ENCODE results near the gene EHBP1.
"Not testable (repeated sequence)": the region's sequence is repeated elsewhere in the genome, so short reads cannot be mapped to it uniquely, and the experiment has no call there.

Gene EHBP1

GRCh38 chr2:63012541-63012940 lies 307.0 kb downstream of the EHBP1 start:
- Histone ChIP-seq H3K9me3 (ENCODE audit: control insufficient read depth, insufficient read depth, low read length) (no peaks in the 10 kb centered on the region), H4K20me1 (ENCODE audit: control insufficient read depth, insufficient read depth, low read depth, low read length) (no peaks in the 10 kb centered on the region), H3K79me2 (ENCODE audit: control insufficient read depth, low read length) (no peaks in the 10 kb centered on the region), H3K9me2 (replicated peaks; ENCODE audit: control insufficient read depth, low read length) (no peaks in the 10 kb centered on the region), H3K4me3 (ENCODE audit: low read length) (no peak overlapping the region), H3K4me1 (ENCODE audit: control insufficient read depth, low read length) (no peaks in the 10 kb centered on the region), H3K36me3 (ENCODE audit: control insufficient read depth, low read length) (no peaks in the 10 kb centered on the region), H3K4me2 (ENCODE audit: low read length) (no peak overlapping the region), H3K27ac (ENCODE audit: low read depth, low read length) (no peak overlapping the region), H3F3A (ENCODE audit: control insufficient read depth, insufficient read depth) (no peaks in the 10 kb centered on the region), H3K27me3 (ENCODE audit: control insufficient read depth, low read length) (no peaks in the 10 kb centered on the region)
- no peak for TF ChIP-seq EZH2phosphoT487 (IDR thresholded peaks at IDR 0.05; ENCODE audit: borderline replicate concordance, low read length)

DNA sequence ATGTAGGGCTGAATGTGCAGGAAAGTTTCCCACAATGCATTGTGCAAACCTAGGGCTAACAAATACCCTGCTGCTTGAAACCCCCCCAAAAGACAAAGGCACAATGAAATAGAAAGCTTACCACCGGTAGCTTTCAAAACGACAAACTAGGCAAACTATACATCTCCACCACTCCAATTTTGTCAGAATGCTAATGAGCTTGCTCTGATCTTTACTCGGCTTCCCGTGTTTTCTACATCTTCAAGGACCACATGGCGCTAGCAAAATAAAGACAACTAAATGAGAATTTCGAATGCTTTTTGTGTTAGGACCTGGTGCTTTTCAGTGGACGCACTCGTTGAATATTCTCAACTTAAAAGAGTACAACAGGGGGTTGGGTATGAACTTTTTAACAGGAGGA lies 307.9 kb downstream of the EHBP1 start:
- H3K79me2 ChIP-seq (ENCODE audit: control insufficient read depth, low read length) = no peaks in the 10 kb centered on the region
- no peak overlapping the region for H3K4me2 ChIP-seq (ENCODE audit: low read length)
- no peak overlapping the region for H3K27ac ChIP-seq (ENCODE audit: low read depth, low read length)
- H3K36me3 ChIP-seq (ENCODE audit: control insufficient read depth, low read length) = no peaks in the 10 kb centered on the region
- H3K27me3 ChIP-seq (ENCODE audit: control insufficient read depth, low read length) = no peaks in the 10 kb centered on the region
- H3K9me2 ChIP-seq (replicated peaks; ENCODE audit: control insufficient read depth, low read length) = no peaks in the 10 kb centered on the region
- H3F3A ChIP-seq (ENCODE audit: control insufficient read depth, insufficient read depth) = no peaks in the 10 kb centered on the region
- H3K9me3 ChIP-seq (ENCODE audit: control insufficient read depth, insufficient read depth, low read length) = no peaks in the 10 kb centered on the region
- H3K4me1 ChIP-seq (ENCODE audit: control insufficient read depth, low read length) = no peaks in the 10 kb centered on the region
- no peaks in the 10 kb centered on the region for H4K20me1 ChIP-seq (ENCODE audit: control insufficient read depth, insufficient read depth, low read depth, low read length)
- TF ChIP-seq CTCF (IDR thresholded peaks at IDR 0.05; ENCODE audit: low read depth, low read length, poor library complexity, severe bottlenecking) (no peak), EZH2phosphoT487 (IDR thresholded peaks at IDR 0.05; ENCODE audit: borderline replicate concordance, low read length) (no peak)
- no peak overlapping the region for H3K4me3 ChIP-seq (ENCODE audit: low read length)

DNA sequence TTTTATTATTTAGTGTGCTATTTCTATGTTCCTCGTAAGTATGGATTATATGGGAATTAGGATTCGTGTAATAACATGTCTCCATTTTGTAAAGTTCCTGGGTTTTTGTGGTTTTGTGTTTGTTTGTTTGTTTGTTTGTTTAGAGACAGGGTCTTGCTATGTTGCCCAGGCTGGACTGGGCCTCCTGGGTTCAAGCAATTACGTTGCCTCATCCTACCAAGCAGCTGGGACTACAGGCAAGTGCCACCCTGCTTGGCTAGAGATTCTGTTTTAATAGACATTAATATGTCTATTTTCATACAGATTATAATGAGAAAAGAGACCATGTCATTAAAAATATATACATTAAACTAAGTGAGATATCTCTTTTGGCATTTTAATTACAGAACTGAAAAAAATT lies 309.9 kb downstream of the EHBP1 start:
- Histone ChIP-seq H3K79me2 (ENCODE audit: control insufficient read depth, low read length) (no peaks in the 10 kb centered on the region), H4K20me1 (ENCODE audit: control insufficient read depth, insufficient read depth, low read depth, low read length) (no peaks in the 10 kb centered on the region), H3K9me2 (replicated peaks; ENCODE audit: control insufficient read depth, low read length) (no peaks in the 10 kb centered on the region), H3K36me3 (ENCODE audit: control insufficient read depth, low read length) (no peaks in the 10 kb centered on the region), H3K27ac (ENCODE audit: low read depth, low read length) (no peak overlapping the region), H3K9me3 (ENCODE audit: control insufficient read depth, insufficient read depth, low read length) (no peaks in the 10 kb centered on the region), H3K4me1 (ENCODE audit: control insufficient read depth, low read length) (no peaks in the 10 kb centered on the region), H3K4me2 (ENCODE audit: low read length) (no peak overlapping the region), H3F3A (ENCODE audit: control insufficient read depth, insufficient read depth) (no peaks in the 10 kb centered on the region), H3K4me3 (ENCODE audit: low read length) (no peak overlapping the region), H3K27me3 (ENCODE audit: control insufficient read depth, low read length) (no peaks in the 10 kb centered on the region)
- TF ChIP-seq EZH2phosphoT487 (IDR thresholded peaks at IDR 0.05; ENCODE audit: borderline replicate concordance, low read length) (no peak), CTCF (IDR thresholded peaks at IDR 0.05; ENCODE audit: low read depth, low read length, poor library complexity, severe bottlenecking) (no peak)

DNA sequence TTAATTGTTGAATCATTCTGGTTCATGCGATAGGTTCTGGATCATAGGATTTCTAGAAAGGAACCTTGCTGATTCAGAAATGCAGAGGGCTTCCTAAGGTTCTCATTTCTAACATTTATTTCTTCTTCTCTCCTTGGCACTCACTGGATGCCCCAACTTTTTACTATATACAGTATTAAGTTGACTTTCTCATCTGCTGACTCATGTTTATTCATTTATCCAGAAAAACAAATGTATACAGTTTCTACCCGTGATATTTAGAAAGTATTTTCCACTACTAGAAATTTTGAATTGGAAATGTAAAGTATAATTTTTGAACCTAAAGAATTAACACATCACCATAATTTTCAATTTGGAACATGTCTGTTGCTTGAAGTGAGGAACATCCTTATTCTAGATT lies 312.9 kb downstream of the EHBP1 start:
- Histone ChIP-seq H3K36me3 (ENCODE audit: control insufficient read depth, low read length) (no peaks in the 10 kb centered on the region), H3K27ac (ENCODE audit: low read depth, low read length) (no peak overlapping the region), H3K4me3 (ENCODE audit: low read length) (no peak overlapping the region)

GRCh38 chr2:63019686-63020085 lies 314.2 kb downstream of the EHBP1 start:
- not testable (repeated sequence) for H3K27me3 ChIP-seq (ENCODE audit: control insufficient read depth, low read length); H3K4me2 ChIP-seq (ENCODE audit: low read length); H3K9me2 ChIP-seq (replicated peaks; ENCODE audit: control insufficient read depth, low read length); H3K4me3 ChIP-seq (ENCODE audit: low read length); H4K20me1 ChIP-seq (ENCODE audit: control insufficient read depth, insufficient read depth, low read depth, low read length); H3F3A ChIP-seq (ENCODE audit: control insufficient read depth, insufficient read depth); H3K27ac ChIP-seq (ENCODE audit: low read depth, low read length); H3K9me3 ChIP-seq (ENCODE audit: control insufficient read depth, insufficient read depth, low read length); H3K36me3 ChIP-seq (ENCODE audit: control insufficient read depth, low read length); H3K4me1 ChIP-seq (ENCODE audit: control insufficient read depth, low read length); H3K79me2 ChIP-seq (ENCODE audit: control insufficient read depth, low read length)

More for the DNA sequence above, 312.9 kb downstream of the EHBP1 start:
- H4K20me1 ChIP-seq (ENCODE audit: control insufficient read depth, insufficient read depth, low read depth, low read length) = no peaks in the 10 kb centered on the region
- H3K9me3 ChIP-seq (ENCODE audit: control insufficient read depth, insufficient read depth, low read length) = no peaks in the 10 kb centered on the region
- no peak overlapping the region for H3K4me2 ChIP-seq (ENCODE audit: low read length)
- no peaks in the 10 kb centered on the region for H3K9me2 ChIP-seq (replicated peaks; ENCODE audit: control insufficient read depth, low read length)
- no peaks in the 10 kb centered on the region for H3K4me1 ChIP-seq (ENCODE audit: control insufficient read depth, low read length)
- no peaks in the 10 kb centered on the region for H3K79me2 ChIP-seq (ENCODE audit: control insufficient read depth, low read length)
- TF ChIP-seq CTCF (IDR thresholded peaks at IDR 0.05; ENCODE audit: low read depth, low read length, poor library complexity, severe bottlenecking) = no peak
- no peak for TF ChIP-seq EZH2phosphoT487 (IDR thresholded peaks at IDR 0.05; ENCODE audit: borderline replicate concordance, low read length)
- no peaks in the 10 kb centered on the region for H3F3A ChIP-seq (ENCODE audit: control insufficient read depth, insufficient read depth)
- H3K27me3 ChIP-seq (ENCODE audit: control insufficient read depth, low read length) = no peaks in the 10 kb centered on the region
